ENCODE measurements around the gene ANO3.

GRCh38 chr11:26359055-26359454 lies 27.1 kb downstream of the ANO3 start:
- no peak for TF ChIP-seq POLR2A (IDR thresholded peaks at IDR 0.05)
- TF ChIP-seq, protein P1, sequence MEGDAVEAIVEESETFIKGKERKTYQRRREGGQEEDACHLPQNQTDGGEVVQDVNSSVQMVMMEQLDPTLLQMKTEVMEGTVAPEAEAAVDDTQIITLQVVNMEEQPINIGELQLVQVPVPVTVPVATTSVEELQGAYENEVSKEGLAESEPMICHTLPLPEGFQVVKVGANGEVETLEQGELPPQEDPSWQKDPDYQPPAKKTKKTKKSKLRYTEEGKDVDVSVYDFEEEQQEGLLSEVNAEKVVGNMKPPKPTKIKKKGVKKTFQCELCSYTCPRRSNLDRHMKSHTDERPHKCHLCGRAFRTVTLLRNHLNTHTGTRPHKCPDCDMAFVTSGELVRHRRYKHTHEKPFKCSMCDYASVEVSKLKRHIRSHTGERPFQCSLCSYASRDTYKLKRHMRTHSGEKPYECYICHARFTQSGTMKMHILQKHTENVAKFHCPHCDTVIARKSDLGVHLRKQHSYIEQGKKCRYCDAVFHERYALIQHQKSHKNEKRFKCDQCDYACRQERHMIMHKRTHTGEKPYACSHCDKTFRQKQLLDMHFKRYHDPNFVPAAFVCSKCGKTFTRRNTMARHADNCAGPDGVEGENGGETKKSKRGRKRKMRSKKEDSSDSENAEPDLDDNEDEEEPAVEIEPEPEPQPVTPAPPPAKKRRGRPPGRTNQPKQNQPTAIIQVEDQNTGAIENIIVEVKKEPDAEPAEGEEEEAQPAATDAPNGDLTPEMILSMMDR (IDR thresholded peaks at IDR 0.05), result no peak

Measured in right lobe of liver (tissue), 4 donors.